Right lobe of liver (tissue), 4 donors: Measurements from ENCODE around the gene DYRK1A.

Experiments
- POLR2A ChIP-seq: fragments of 450-650 bp; IDR thresholded peaks from one replicate; pipeline ENCODE4 v1.6.1; 2017; ENCODE audit warnings: antibody characterized with exemption, mild to moderate bottlenecking
- TF ChIP-seq, protein P1 (sequence below), 4 donors: fragments of 200-600 bp in 3 of 4; fragments of 450-650 bp in 1 of 4; IDR thresholded peaks; one replicate each; pipeline versions ENCODE4 v1.5.1 to v1.8.0; 2016 to 2022; ENCODE audit warnings: antibody characterized with exemption in 4 of 4, mild to moderate bottlenecking in 2 of 4
- donor health status: DM: no; HTN: no; CAD: no.
- donor health status: DM: no; HTN: no; CAD: no.
- donor health status: DM: no; HTN: yes; CAD: no.

DNA sequence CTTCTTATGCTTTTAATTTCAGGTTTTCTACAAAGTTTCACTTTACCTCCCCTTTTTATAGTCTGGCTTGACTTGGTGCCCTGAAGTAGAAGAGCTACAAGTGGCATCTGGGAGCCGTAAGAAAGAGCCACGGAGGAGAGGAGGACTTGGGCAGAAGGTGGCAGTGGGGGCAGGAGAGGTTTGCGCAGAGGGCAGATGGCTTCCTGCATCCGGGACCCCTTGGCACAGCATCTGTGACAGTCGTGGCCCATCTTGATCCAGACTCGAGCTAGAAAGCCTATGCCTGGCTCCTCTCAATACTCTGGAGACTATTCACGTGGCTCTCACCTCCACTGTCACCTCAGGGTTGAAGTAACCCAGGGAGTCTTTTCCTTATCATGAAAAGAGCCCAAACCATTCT is 169.1 kb downstream of the DYRK1A start:
- TF ChIP-seq POLR2A = no peak
- TF ChIP-seq, protein P1, sequence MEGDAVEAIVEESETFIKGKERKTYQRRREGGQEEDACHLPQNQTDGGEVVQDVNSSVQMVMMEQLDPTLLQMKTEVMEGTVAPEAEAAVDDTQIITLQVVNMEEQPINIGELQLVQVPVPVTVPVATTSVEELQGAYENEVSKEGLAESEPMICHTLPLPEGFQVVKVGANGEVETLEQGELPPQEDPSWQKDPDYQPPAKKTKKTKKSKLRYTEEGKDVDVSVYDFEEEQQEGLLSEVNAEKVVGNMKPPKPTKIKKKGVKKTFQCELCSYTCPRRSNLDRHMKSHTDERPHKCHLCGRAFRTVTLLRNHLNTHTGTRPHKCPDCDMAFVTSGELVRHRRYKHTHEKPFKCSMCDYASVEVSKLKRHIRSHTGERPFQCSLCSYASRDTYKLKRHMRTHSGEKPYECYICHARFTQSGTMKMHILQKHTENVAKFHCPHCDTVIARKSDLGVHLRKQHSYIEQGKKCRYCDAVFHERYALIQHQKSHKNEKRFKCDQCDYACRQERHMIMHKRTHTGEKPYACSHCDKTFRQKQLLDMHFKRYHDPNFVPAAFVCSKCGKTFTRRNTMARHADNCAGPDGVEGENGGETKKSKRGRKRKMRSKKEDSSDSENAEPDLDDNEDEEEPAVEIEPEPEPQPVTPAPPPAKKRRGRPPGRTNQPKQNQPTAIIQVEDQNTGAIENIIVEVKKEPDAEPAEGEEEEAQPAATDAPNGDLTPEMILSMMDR (IDR thresholded peaks at IDR 0.05) = no peak
